GM12874 (cell line): ENCODE results near the gene PAQR5.

Source experiments
- TF ChIP-seq, protein P1 (sequence below): IDR thresholded peaks from 2 replicates; pipeline ENCODE4 v1.5.1; 2011; ENCODE audit warnings: low read depth, mild to moderate bottlenecking, control low read depth, low read length, moderate library complexity; ENCODE audit not compliant: insufficient read depth

The PAQR5 gene

DNA sequence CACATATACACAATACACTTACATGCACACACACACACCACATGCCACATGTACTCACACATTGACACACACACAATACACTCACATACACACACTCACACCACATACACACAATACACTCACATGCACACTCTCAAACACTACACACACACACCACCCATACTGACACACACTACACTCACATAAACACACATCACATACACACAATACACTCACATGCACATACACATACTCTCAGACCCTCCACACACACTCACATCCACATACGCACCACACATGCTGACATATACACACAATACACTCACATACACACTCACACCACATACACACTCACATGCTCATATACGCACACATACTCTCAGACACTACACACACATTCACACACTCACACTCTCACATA lies 87.1 kb downstream of the PAQR5 start:
- TF ChIP-seq, protein P1, sequence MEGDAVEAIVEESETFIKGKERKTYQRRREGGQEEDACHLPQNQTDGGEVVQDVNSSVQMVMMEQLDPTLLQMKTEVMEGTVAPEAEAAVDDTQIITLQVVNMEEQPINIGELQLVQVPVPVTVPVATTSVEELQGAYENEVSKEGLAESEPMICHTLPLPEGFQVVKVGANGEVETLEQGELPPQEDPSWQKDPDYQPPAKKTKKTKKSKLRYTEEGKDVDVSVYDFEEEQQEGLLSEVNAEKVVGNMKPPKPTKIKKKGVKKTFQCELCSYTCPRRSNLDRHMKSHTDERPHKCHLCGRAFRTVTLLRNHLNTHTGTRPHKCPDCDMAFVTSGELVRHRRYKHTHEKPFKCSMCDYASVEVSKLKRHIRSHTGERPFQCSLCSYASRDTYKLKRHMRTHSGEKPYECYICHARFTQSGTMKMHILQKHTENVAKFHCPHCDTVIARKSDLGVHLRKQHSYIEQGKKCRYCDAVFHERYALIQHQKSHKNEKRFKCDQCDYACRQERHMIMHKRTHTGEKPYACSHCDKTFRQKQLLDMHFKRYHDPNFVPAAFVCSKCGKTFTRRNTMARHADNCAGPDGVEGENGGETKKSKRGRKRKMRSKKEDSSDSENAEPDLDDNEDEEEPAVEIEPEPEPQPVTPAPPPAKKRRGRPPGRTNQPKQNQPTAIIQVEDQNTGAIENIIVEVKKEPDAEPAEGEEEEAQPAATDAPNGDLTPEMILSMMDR, result no peak

DNA sequence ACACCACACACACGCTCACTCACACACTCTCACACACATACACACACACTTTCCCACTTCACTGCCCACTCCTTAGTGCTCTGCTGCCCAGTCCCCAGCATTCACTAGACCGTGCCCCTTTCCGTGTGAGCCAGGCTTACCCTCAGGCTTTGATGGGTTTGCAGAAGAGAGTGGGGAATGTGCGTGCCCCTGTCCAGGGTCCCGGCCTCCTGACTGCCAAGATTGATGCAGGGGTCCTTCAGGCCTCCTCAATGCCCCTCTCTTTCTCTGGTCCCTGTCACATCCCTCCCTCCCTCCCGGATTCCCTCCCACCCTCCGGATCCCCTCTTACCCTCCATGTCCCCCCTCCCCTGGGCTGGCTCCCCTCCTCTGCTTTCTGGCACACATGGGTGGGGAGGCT lies 87.6 kb downstream of the PAQR5 start:
- TF ChIP-seq, protein P1, result no peak

DNA sequence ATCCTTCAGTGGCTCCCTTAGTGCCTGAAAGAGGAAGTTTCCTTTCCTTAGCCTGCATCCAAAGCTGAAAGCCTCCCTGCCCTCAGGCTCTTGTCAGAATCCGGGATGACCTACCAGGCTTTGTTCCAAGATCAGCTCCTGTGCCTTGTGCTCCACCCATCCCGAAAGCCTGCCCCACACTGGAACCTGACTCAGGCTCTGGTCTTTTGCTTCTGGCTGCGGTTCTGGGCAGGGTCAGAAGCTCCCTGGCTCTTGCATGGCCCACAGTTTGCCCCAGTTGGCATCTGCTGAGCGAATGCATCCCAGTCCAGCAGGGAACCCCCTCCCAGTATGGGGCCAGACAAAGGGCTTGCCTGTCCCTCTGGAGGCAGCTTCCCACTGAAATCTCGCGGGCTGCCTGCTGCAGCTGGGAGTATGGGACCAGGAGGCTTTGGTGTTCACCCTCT lies 89.6 kb downstream of the PAQR5 start:
- TF ChIP-seq, protein P1, result no peak

DNA sequence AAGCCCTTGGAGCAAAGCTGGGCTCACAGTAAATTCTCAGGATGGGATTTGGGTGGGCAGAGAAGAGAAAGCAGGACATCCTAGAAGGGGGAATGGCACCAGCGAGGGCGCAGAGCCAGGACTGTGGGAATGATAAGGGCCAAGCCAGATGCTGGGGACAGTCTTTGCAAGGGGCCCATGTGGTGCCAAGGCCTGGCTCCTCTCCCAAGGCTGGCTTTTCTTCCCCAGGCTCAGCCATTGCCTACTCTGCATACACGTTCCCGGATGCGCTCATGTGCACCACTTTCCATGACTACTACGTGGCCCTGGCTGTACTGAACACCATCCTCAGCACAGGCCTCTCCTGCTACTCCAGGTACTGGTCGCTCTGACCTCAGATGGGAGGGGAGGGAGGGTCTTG lies 90.7 kb downstream of the PAQR5 start:
- TF ChIP-seq, protein P1, result no peak

DNA sequence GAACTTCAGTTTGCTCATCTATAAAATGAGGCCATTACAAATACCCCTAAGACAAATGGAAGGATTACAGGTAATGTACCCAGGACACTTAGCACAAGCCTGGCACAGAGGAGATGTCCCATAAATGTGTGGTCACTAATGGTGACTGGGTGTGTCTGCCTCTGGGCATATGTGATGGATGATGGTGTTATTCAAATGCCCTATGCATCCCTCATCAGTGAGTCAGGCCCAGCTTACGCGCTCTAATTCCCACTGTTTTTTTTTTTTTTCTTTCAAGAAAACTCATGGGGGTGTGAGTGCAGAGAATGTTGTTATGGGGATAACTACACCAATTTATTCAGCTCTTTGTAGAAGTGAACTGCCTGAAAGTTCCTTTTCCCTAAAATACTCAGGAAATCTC lies 91.9 kb downstream of the PAQR5 start:
- TF ChIP-seq, protein P1, result no peak

DNA sequence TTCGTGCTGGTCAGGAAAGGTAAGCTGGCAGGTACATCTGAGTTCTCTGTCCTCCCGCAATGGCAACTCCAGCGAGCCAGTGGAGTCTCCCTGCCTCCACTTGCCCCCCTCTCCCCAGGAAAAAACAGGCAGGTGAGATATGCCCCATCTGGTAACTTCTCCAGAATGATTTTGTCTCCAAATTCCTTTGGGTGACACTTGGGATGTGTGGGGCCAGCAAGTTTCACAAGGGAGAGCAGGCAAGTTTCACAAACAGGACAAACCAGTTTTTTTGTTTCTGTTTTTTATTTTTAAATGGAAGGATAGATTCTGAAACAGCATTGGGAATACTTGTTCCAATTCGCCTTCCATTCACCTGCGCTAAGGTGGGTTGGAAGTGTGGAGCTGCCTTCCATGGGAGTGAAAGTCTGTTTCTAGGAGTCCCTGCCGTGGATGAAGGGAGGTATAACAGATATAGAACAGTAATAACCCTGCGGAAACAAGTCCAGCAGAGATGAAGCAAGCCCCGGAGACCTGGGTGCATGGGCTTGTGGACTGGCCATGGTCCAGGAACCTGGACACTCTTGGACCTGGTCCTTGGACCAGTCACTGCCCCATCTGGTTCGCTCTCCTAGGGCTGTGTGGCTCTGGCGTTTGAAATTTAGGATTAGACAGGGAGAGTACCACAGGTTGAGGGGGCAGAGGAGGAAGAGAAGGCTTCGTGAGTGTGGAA lies 92.5 kb downstream of the PAQR5 start:
- TF ChIP-seq, protein P1, result no peak

DNA sequence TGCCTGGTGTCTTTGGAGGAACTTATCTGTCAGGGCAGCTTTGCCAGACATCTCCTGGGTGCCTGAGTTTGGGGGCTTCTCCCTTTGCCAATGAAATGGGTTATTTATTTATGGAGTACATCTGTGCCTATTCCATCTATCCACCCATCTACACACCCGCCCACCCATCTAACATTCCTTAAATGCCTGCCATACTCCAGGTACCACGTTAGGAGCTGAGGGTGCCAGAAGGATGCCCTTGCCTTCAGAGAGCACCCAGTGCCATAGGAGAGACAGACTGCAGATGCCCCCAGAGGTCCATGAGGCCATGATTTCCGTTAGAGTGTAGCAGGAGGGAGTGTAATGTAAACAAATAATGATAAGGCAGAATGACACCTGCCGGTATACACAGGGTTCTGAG lies 93.6 kb downstream of the PAQR5 start:
- TF ChIP-seq, protein P1, result no peak
